ENCODE measurements around the gene DZIP1L. TPM values are rescaled to one million over a fixed set of nuclear protein-coding genes. Genes with fewer than 3 reads are reported as not detected.

Gene DZIP1L
- polyA plus RNA-seq, 4 donors: 0.27 to 1.6 (median 0.75) TPM

DNA sequence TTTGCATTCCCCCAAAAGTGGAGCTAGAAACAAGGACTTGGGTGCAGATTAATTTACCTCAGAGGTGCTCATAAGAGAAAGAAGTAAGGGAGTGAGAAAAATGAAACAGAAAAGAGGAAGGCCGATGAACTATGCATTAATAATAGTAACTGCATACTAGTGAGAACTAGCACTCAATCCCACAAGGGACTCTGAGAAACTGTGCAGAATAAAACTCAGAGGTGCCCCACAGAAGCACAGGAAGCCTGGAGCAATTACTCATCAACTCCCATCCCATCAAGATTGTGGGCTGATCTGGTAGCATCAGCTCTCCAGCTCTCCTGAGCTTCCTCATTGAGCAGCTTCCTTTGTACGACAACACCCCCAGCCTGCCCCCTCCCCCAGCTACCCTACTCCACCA lies 54.6 kb downstream of the DZIP1L start:
- H3K9me3 ChIP-seq (ENCODE audit: control insufficient read depth in 2 of 2, insufficient read depth in 1 of 2, low read depth in 1 of 2, low read length in 1 of 2): no peaks in the 10 kb centered on the region
- no peak overlapping the region for H3K4me3 ChIP-seq (ENCODE audit: low read depth in 1 of 3, low read length in 3 of 3)
- 62 to 100% (median 75%) methylated on average over 1 to 2 of the region's 2 CpGs for WGBS, 3 donors
- H3K4me1 ChIP-seq (ENCODE audit: control insufficient read depth in 3 of 3, insufficient read depth in 2 of 3, low read depth in 1 of 3, low read length in 2 of 3): no peaks in the 10 kb centered on the region
- no peaks in the 10 kb centered on the region for H3K27me3 ChIP-seq (ENCODE audit: control insufficient read depth in 3 of 3, insufficient read depth in 3 of 3, low read length in 3 of 3)
- DNase-seq (no peak), FAIRE-seq (no peak)
- peaks cover 0 to 6% (median 0%) of the 10 kb centered on the region in 3 donors for H3K36me3 ChIP-seq (ENCODE audit: control insufficient read depth in 3 of 3, insufficient read depth in 2 of 3, low read depth in 1 of 3, low read length in 3 of 3)
- H3K27ac ChIP-seq (ENCODE audit: low read depth in 1 of 3, low read length in 2 of 3): no peak overlapping the region

DNA sequence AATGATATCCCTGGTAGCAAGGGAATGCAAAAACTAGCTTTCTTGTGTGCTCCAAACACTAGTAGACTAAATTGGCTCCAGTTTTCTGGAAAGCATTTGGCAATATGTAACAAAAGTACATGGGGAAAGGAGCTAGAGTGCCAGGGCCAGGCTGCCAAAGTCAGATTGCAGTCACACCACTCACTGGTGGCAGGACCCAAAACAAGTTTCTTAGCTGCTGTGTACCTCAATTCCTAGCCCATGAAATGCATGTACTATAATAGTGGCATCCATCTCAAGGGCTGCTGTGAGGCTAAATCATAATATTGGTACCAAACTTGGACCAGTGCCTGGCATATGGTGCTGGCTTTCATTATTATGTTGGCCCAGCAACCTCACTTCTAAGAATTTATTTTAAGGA lies 56.1 kb downstream of the DZIP1L start:
- no peak for FAIRE-seq
- no peaks in the 10 kb centered on the region for H3K9me3 ChIP-seq (ENCODE audit: control insufficient read depth in 2 of 2, insufficient read depth in 1 of 2, low read depth in 1 of 2, low read length in 1 of 2)

GRCh38 chr3:138057384-138057783 lies 58.0 kb downstream of the DZIP1L start:
- Histone ChIP-seq H3K4me1 (ENCODE audit: control insufficient read depth in 3 of 3, insufficient read depth in 2 of 3, low read depth in 1 of 3, low read length in 2 of 3) (no peaks in the 10 kb centered on the region), H3K36me3 (ENCODE audit: control insufficient read depth in 3 of 3, insufficient read depth in 2 of 3, low read depth in 1 of 3, low read length in 3 of 3) (no peaks in the 10 kb centered on the region), H3K27me3 (ENCODE audit: control insufficient read depth in 3 of 3, insufficient read depth in 3 of 3, low read length in 3 of 3) (no peaks in the 10 kb centered on the region), H3K27ac (ENCODE audit: low read depth in 1 of 3, low read length in 2 of 3) (no peak overlapping the region), H3K9me3 (ENCODE audit: control insufficient read depth in 2 of 2, insufficient read depth in 1 of 2, low read depth in 1 of 2, low read length in 1 of 2) (no peaks in the 10 kb centered on the region), H3K4me3 (ENCODE audit: low read depth in 1 of 3, low read length in 3 of 3) (no peak overlapping the region)
- WGBS, 3 donors: 84 to 97% (median 90%) methylated on average over 3 of the region's 3 CpGs
- no peak for DNase-seq
- no peak for FAIRE-seq

More for the DNA sequence above, 56.1 kb downstream of the DZIP1L start:
- Histone ChIP-seq H3K27ac (ENCODE audit: low read depth in 1 of 3, low read length in 2 of 3) (no peak overlapping the region), H3K4me1 (ENCODE audit: control insufficient read depth in 3 of 3, insufficient read depth in 2 of 3, low read depth in 1 of 3, low read length in 2 of 3) (no peaks in the 10 kb centered on the region), H3K27me3 (ENCODE audit: control insufficient read depth in 3 of 3, insufficient read depth in 3 of 3, low read length in 3 of 3) (no peaks in the 10 kb centered on the region), H3K36me3 (ENCODE audit: control insufficient read depth in 3 of 3, insufficient read depth in 2 of 3, low read depth in 1 of 3, low read length in 3 of 3) (peaks cover 0 to 4% (median 0%) of the 10 kb centered on the region in 3 donors), H3K4me3 (ENCODE audit: low read depth in 1 of 3, low read length in 3 of 3) (no peak overlapping the region)
- DNase-seq: no peak

DNA sequence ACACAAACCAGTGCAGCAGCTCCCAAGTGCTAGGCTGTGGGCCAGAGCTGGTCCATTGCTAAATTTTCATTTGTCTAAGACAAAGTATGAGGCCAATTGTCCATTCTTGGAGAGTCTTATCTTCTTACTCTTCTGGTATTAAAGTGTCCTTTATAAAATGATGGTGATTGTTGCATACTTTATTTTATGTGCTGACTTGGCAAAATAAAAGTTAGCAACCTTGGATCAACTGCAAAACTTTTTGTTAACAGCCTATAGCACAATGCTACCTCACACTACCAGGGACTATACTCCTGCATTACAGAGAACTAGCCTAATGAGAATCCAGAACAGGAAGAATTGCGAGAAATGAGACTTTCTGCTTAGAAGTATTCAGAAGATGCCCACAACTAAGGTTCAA lies 61.4 kb downstream of the DZIP1L start:
- Histone ChIP-seq H3K4me3 (ENCODE audit: low read depth in 1 of 3, low read length in 3 of 3) (no peak overlapping the region), H3K4me1 (ENCODE audit: control insufficient read depth in 3 of 3, insufficient read depth in 2 of 3, low read depth in 1 of 3, low read length in 2 of 3) (no peaks in the 10 kb centered on the region), H3K27me3 (ENCODE audit: control insufficient read depth in 3 of 3, insufficient read depth in 3 of 3, low read length in 3 of 3) (no peaks in the 10 kb centered on the region), H3K27ac (ENCODE audit: low read depth in 1 of 3, low read length in 2 of 3) (no peak overlapping the region), H3K9me3 (ENCODE audit: control insufficient read depth in 2 of 2, insufficient read depth in 1 of 2, low read depth in 1 of 2, low read length in 1 of 2) (no peaks in the 10 kb centered on the region), H3K36me3 (ENCODE audit: control insufficient read depth in 3 of 3, insufficient read depth in 2 of 3, low read depth in 1 of 3, low read length in 3 of 3) (peaks cover 0 to 2% (median 0%) of the 10 kb centered on the region in 3 donors)
- DNase-seq (no peak), FAIRE-seq (no peak)
- 80 to 95% (median 89%) methylated on average over 1 of the region's 1 CpG for WGBS, 3 donors

- DNase-seq: peak; percentile 34 to 44
- H3K4me1 ChIP-seq (ENCODE audit: control insufficient read depth in 3 of 3, insufficient read depth in 2 of 3, low read depth in 1 of 3, low read length in 2 of 3): no peaks in the 10 kb centered on the region
- WGBS, 3 donors: 41 to 47% (median 41%) methylated on average over 8 of the region's 8 CpGs
- H3K4me3 ChIP-seq (ENCODE audit: low read depth in 1 of 3, low read length in 3 of 3): no peak overlapping the region
- H3K9me3 ChIP-seq (ENCODE audit: control insufficient read depth in 2 of 2, insufficient read depth in 1 of 2, low read depth in 1 of 2, low read length in 1 of 2): no peaks in the 10 kb centered on the region
- no peak for FAIRE-seq
- no peak overlapping the region for H3K27ac ChIP-seq (ENCODE audit: low read depth in 1 of 3, low read length in 2 of 3)
- H3K27me3 ChIP-seq (ENCODE audit: control insufficient read depth in 3 of 3, insufficient read depth in 3 of 3, low read length in 3 of 3): no peaks in the 10 kb centered on the region
- H3K36me3 ChIP-seq (ENCODE audit: control insufficient read depth in 3 of 3, insufficient read depth in 2 of 3, low read depth in 1 of 3, low read length in 3 of 3): peaks cover 0 to 2% (median 0%) of the 10 kb centered on the region in 3 donors
Observed at GRCh38 chr3:138051947-138052802, 63.2 kb downstream of the DZIP1L start.

DNA sequence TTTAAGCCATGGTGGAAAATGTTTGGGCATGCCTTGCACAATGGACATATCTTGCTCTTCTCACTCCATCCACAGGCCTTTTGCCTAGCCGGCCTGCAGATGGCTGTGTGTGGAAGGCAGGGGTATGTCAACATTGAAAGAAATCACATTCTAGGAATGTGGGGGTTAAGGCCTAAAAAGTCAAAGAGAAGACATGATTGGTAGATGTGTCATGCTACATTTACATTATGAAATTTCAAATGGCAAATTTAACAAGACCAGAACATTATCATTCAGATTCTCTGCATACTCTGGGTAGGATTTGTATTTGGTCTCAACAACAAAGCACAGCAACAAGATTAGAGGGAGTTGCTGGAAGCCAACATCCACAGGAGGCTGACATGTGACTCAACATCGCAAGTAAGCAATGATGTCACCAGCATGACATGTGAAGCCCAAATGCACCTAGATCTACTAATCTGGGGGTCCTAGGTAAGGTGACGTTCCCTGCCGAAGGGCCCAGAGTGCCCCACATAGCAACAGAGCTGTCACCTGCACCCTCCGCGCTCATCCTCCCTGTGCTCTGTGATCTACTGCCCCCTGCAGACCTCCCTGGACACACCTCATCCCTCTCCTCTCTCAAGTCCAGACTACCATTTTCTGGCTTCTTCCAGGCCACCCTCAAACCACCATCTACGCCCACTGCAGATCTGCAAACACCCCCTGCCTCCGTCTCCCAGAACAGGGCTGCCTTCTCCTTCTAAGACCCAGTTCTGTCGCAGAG lies 66.1 kb downstream of the DZIP1L start:
- H3K4me3 ChIP-seq (ENCODE audit: low read depth in 1 of 3, low read length in 3 of 3): no peak overlapping the region

DNA sequence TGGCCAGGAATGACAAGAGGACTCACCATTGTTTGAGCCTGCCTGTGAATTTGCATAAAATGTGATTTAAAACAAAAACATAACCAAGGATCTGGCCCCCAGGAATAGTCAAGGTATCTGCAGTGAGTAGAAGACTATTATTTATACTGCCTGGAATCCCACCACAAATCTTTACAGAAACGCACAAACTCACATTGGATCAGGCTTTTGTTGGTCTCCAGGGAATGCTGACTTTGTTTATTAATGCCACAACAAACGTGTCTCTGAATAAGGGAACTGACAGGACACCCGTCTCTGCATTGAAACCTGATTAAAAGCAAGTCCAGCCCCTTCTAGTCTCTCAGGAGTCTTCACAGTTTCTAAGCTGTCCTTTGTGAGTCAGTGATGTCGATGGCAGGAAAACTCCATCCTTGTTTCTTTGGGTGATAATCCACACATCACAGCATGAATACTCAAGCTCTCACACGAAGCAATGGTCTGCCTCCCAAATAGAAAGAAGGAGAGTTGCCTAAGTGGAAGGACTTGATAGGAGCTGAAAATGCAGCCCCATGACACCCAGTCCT lies 67.7 kb downstream of the DZIP1L start:
- WGBS, 3 donors: 58 to 69% (median 60%) methylated on average over 5 of the region's 5 CpGs
- H3K4me3 ChIP-seq (ENCODE audit: low read depth in 1 of 3, low read length in 3 of 3): no peak overlapping the region
- no peak for FAIRE-seq
- no peaks in the 10 kb centered on the region for H3K4me1 ChIP-seq (ENCODE audit: control insufficient read depth in 3 of 3, insufficient read depth in 2 of 3, low read depth in 1 of 3, low read length in 2 of 3)
- H3K27ac ChIP-seq (ENCODE audit: low read depth in 1 of 3, low read length in 2 of 3): no peak overlapping the region
- peaks cover 0 to 2% (median 0%) of the 10 kb centered on the region in 3 donors for H3K36me3 ChIP-seq (ENCODE audit: control insufficient read depth in 3 of 3, insufficient read depth in 2 of 3, low read depth in 1 of 3, low read length in 3 of 3)
- no peaks in the 10 kb centered on the region for H3K9me3 ChIP-seq (ENCODE audit: control insufficient read depth in 2 of 2, insufficient read depth in 1 of 2, low read depth in 1 of 2, low read length in 1 of 2)
- DNase-seq: no peak
- H3K27me3 ChIP-seq (ENCODE audit: control insufficient read depth in 3 of 3, insufficient read depth in 3 of 3, low read length in 3 of 3): no peaks in the 10 kb centered on the region

More for the DNA sequence above, 66.1 kb downstream of the DZIP1L start:
- Histone ChIP-seq H3K9me3 (ENCODE audit: control insufficient read depth in 2 of 2, insufficient read depth in 1 of 2, low read depth in 1 of 2, low read length in 1 of 2) (no peaks in the 10 kb centered on the region), H3K36me3 (ENCODE audit: control insufficient read depth in 3 of 3, insufficient read depth in 2 of 3, low read depth in 1 of 3, low read length in 3 of 3) (peaks cover 0 to 2% (median 0%) of the 10 kb centered on the region in 3 donors), H3K4me1 (ENCODE audit: control insufficient read depth in 3 of 3, insufficient read depth in 2 of 3, low read depth in 1 of 3, low read length in 2 of 3) (no peaks in the 10 kb centered on the region), H3K27ac (ENCODE audit: low read depth in 1 of 3, low read length in 2 of 3) (no peak overlapping the region), H3K27me3 (ENCODE audit: control insufficient read depth in 3 of 3, insufficient read depth in 3 of 3, low read length in 3 of 3) (no peaks in the 10 kb centered on the region)
- DNase-seq (no peak), FAIRE-seq (no peak)
- 90 to 93% (median 93%) methylated on average over 9 of the region's 9 CpGs for WGBS, 3 donors

DNA sequence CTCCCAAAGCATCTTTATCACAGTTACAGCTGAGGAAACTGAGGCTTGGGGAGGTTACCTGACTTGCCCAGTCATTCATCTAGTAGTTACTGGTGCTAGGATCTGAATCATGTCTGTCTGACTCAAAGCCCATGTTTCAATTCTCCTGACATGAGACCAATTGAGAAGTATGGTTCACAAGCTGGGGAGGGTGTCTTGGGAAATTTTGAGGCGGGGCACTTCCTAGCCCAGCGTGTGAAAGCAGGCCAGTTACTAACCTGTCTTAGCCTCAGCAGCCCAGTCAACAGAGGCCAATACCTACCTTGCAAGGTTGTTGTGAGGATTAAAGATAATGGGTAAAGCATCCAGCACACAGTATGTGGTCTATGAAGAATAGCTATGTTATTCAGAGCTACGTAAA lies 68.5 kb downstream of the DZIP1L start:
- WGBS, 3 donors: 32 to 79% (median 40%) methylated on average over 3 of the region's 3 CpGs
- H3K4me1 ChIP-seq (ENCODE audit: control insufficient read depth in 3 of 3, insufficient read depth in 2 of 3, low read depth in 1 of 3, low read length in 2 of 3): no peaks in the 10 kb centered on the region
- H3K27me3 ChIP-seq (ENCODE audit: control insufficient read depth in 3 of 3, insufficient read depth in 3 of 3, low read length in 3 of 3): no peaks in the 10 kb centered on the region
- FAIRE-seq (no peak), DNase-seq (no peak)
- no peaks in the 10 kb centered on the region for H3K9me3 ChIP-seq (ENCODE audit: control insufficient read depth in 2 of 2, insufficient read depth in 1 of 2, low read depth in 1 of 2, low read length in 1 of 2)
- H3K36me3 ChIP-seq (ENCODE audit: control insufficient read depth in 3 of 3, insufficient read depth in 2 of 3, low read depth in 1 of 3, low read length in 3 of 3): peaks cover 0 to 2% (median 0%) of the 10 kb centered on the region in 3 donors
- H3K27ac ChIP-seq (ENCODE audit: low read depth in 1 of 3, low read length in 2 of 3): no peak overlapping the region
- H3K4me3 ChIP-seq (ENCODE audit: low read depth in 1 of 3, low read length in 3 of 3): no peak overlapping the region

Data from small intestine (tissue), 7 donors.